CD4-positive, alpha-beta T cell (primary cell): Measurements from ENCODE around the gene SLC25A1. TPM values are rescaled to one million over a fixed set of nuclear protein-coding genes. Genes with fewer than 3 reads are reported as not detected.

Experiments
- ATAC-seq: fragments of 200-7000 bp; cut with Tn5 transposase; one replicate; pipeline ENCODE4 v1.10.0; 2022; ENCODE audit warnings: mild to moderate bottlenecking; ENCODE audit not compliant: poor library complexity
- CTCF ChIA-PET: fragments of 350-600 bp; sonication (Branson Sonifier 250); formaldehyde crosslinking; loops from one replicate; lab custom pipeline; 2021; ENCODE audit warnings: antibody characterized with exemption, inconsistent platforms; lab: Charles Lee
- POLR2A ChIA-PET: fragments of 350-600 bp; sonication (Branson Sonifier 250); formaldehyde crosslinking; loops from one replicate; lab custom pipeline; 2021; ENCODE audit warnings: antibody characterized with exemption, inconsistent platforms; lab: Charles Lee
- DNase-seq, 14 experiments: peaks; one replicate each; pipeline ENCODE4 v3.0.0-alpha.2; 2013 to 2020; ENCODE audit warnings: mixed read lengths in 2 of 14
- H3K27ac ChIP-seq, 2 donors: one replicate each; pipeline versions ENCODE4 v1.5.1 to v1.7.0; 2013; ENCODE audit warnings: low read length in 2 of 2, low read depth in 1 of 2, mild to moderate bottlenecking in 1 of 2
- H3K27me3 ChIP-seq, 2 experiments: 1 replicate in 1 of 2; 2 replicates in 1 of 2; pipeline versions ENCODE4 v1.6.1 to v1.7.0; 2013; ENCODE audit warnings: low read length in 2 of 2, control low read depth in 1 of 2, mild to moderate bottlenecking in 1 of 2, moderate library complexity in 1 of 2; ENCODE audit not compliant: insufficient read depth in 2 of 2, control insufficient read depth in 1 of 2
- H3K36me3 ChIP-seq: one replicate; pipeline ENCODE4 v1.6.1; 2013; ENCODE audit warnings: low read length, control low read depth; ENCODE audit not compliant: insufficient read depth
- H3K4me1 ChIP-seq: one replicate; pipeline ENCODE4 v1.6.1; 2013; ENCODE audit warnings: low read length, control low read depth; ENCODE audit not compliant: insufficient read depth
- H3K4me3 ChIP-seq: one replicate; pipeline ENCODE4 v1.5.1; 2013; ENCODE audit warnings: mild to moderate bottlenecking, low read length, moderate library complexity
- H3K9me3 ChIP-seq, 2 experiments: 1 replicate in 1 of 2; 2 replicates in 1 of 2; pipeline versions ENCODE4 v1.6.1 to v1.7.0; 2013; ENCODE audit warnings: low read length in 2 of 2, mild to moderate bottlenecking in 2 of 2, control low read depth in 1 of 2, moderate library complexity in 1 of 2; ENCODE audit not compliant: control insufficient read depth in 1 of 2, insufficient read depth in 1 of 2
- H3K27ac Mint-ChIP-seq: one replicate; pipeline ENCODE4 v1.8.0; 2020; ENCODE audit warnings: mixed read lengths
- H3K27me3 Mint-ChIP-seq: one replicate; pipeline ENCODE4 v1.8.0; 2021; ENCODE audit warnings: mixed read lengths
- H3K36me3 Mint-ChIP-seq: one replicate; pipeline ENCODE4 v1.8.0; 2021; ENCODE audit warnings: low read depth, mixed read lengths
- H3K4me1 Mint-ChIP-seq: one replicate; pipeline ENCODE4 v1.8.0; 2021; ENCODE audit warnings: low read depth, mixed read lengths
- H3K4me3 Mint-ChIP-seq: one replicate; pipeline ENCODE4 v1.8.0; 2020; ENCODE audit warnings: mild to moderate bottlenecking, mixed read lengths
- H3K9me3 Mint-ChIP-seq: one replicate; pipeline ENCODE4 v1.8.0; 2020; ENCODE audit warnings: mixed read lengths
- intact Hi-C, 2 experiments: fragments of 100-400 bp; cut with DNase I in 1 of 2; cut with micrococcal nuclease in 1 of 2; formaldehyde crosslinking; loops; one replicate each; pipeline versions ENCODE4 v1.15.1 to v1.9.0; 2023 to 2025; cut with DNase I, micrococcal nuclease
- total RNA-seq, 174 experiments: library from RNA in 2 of 174; stranded (reverse) in 2 of 174; gene quantifications; one replicate each; pipeline ENCODE4 v1.2.3 and lab custom pipeline; 2021 to 2026
- TF ChIP-seq, protein P1 (sequence below): fragments of 200-600 bp; IDR thresholded peaks from one replicate; pipeline ENCODE4 v1.8.0; 2022; ENCODE audit warnings: antibody characterized with exemption, mild to moderate bottlenecking

SLC25A1 gene
- total RNA-seq, 2 experiments from 2014 or later, result 17.6 to 18.0 TPM

DNA sequence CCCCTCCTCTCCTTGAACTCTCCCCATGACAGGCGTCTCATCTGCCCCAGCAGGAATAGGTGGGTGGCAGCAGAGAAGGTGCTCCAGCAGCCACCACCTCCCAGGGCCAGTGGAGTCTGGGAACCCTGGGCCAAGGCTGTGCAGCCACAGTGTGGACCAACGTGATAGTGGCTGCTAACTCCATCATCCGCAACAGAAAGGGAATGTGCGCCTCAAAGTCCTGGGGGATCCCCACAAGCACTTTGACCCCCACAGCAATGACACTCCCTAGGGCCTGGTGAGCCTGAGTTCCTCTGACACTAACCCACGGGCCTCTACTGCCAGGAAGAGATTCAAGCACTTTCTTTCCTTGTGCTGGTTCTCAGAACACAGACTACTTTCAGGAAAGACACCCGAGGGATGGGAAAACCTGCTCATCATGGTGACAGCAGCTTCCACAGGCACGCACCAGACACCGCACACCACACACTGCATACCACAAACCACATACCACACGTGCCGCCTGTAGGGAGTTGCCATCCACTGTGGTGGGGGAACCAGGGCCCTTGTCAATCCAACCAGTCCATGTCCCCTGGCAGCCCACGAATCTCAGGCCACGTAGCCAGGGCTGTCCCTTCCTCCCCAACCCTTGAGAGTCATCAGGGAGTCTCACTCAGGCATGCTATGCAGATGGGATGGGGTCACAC, 3.4 kb upstream of the SLC25A1 start:
- no peaks in the 10 kb centered on the region for H3K36me3 ChIP-seq
- no peak overlapping the region for H3K27ac ChIP-seq
- POLR2A ChIA-PET, result no interaction called here
- no peaks in the 10 kb centered on the region for H3K27me3 Mint-ChIP-seq
- peak overlapping the region; percentile 61 for H3K27ac Mint-ChIP-seq
- peak in 1 of 14 experiments; percentile 41 for DNase-seq
- no peak overlapping the region for H3K4me3 ChIP-seq
- intact Hi-C loops, result loop anchor here in 1 of 2 experiments (2.0 to 5.0 kb wide), 2 partner anchors 265 to 295 kb away; partner anchors contain the start of gene C22orf39
- no peaks in the 10 kb centered on the region for H3K9me3 Mint-ChIP-seq
- peaks cover 18% of the 10 kb centered on the region for H3K4me1 Mint-ChIP-seq
- peaks cover 35% of the 10 kb centered on the region for H3K4me1 ChIP-seq
- no peaks in the 10 kb centered on the region for H3K36me3 Mint-ChIP-seq
- CTCF ChIA-PET, result no interaction called here
- no peaks in the 10 kb centered on the region for H3K27me3 ChIP-seq
- TF ChIP-seq, protein P1, sequence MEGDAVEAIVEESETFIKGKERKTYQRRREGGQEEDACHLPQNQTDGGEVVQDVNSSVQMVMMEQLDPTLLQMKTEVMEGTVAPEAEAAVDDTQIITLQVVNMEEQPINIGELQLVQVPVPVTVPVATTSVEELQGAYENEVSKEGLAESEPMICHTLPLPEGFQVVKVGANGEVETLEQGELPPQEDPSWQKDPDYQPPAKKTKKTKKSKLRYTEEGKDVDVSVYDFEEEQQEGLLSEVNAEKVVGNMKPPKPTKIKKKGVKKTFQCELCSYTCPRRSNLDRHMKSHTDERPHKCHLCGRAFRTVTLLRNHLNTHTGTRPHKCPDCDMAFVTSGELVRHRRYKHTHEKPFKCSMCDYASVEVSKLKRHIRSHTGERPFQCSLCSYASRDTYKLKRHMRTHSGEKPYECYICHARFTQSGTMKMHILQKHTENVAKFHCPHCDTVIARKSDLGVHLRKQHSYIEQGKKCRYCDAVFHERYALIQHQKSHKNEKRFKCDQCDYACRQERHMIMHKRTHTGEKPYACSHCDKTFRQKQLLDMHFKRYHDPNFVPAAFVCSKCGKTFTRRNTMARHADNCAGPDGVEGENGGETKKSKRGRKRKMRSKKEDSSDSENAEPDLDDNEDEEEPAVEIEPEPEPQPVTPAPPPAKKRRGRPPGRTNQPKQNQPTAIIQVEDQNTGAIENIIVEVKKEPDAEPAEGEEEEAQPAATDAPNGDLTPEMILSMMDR, result no peak
- no peaks in the 10 kb centered on the region for H3K9me3 ChIP-seq
- no peak for ATAC-seq
- peak overlapping the region; percentile 72 for H3K4me3 Mint-ChIP-seq

GRCh38 chr22:19180740-19181410, 2.3 kb upstream of the SLC25A1 start:
- H3K9me3 Mint-ChIP-seq, result no peaks in the 10 kb centered on the region
- H3K27ac ChIP-seq, result no peak overlapping the region
- peaks cover 18% of the 10 kb centered on the region for H3K4me1 Mint-ChIP-seq
- no peak for ATAC-seq
- H3K9me3 ChIP-seq, result no peaks in the 10 kb centered on the region
- H3K4me1 ChIP-seq, result peaks cover 35% of the 10 kb centered on the region
- ChIA-PET POLR2A (no interaction called here), CTCF (interaction anchor here (2.1 kb wide), 1 partner anchor 37 kb away, joined by 7 read pairs; the partner anchor contains the start of gene ESS2)
- no peak overlapping the region for H3K4me3 ChIP-seq
- H3K27me3 Mint-ChIP-seq, result no peaks in the 10 kb centered on the region
- DNase-seq, result no peak
- H3K36me3 ChIP-seq, result peaks cover 3% of the 10 kb centered on the region
- H3K36me3 Mint-ChIP-seq, result no peaks in the 10 kb centered on the region
- TF ChIP-seq, protein P1, result no peak
- peak overlapping the region; percentile 45 for H3K4me3 Mint-ChIP-seq
- H3K27me3 ChIP-seq, result no peaks in the 10 kb centered on the region
- no peak overlapping the region for H3K27ac Mint-ChIP-seq
- intact Hi-C loops, result loop anchor here in 1 of 2 experiments (2.0 to 5.0 kb wide), 2 partner anchors 266 to 296 kb away; partner anchors contain the start of gene C22orf39

- Mint-ChIP-seq H3K36me3 (no peaks in the 10 kb centered on the region), H3K4me3 (peak overlapping the region; percentile 45), H3K27ac (no peak overlapping the region), H3K4me1 (peaks cover 18% of the 10 kb centered on the region), H3K9me3 (no peaks in the 10 kb centered on the region), H3K27me3 (no peaks in the 10 kb centered on the region)
- intact Hi-C loops, result loop anchor here in 1 of 2 experiments (2.0 to 5.0 kb wide), 2 partner anchors 267 to 297 kb away; partner anchors contain the start of gene C22orf39
- Histone ChIP-seq H3K4me1 (peaks cover 35% of the 10 kb centered on the region), H3K27me3 (no peaks in the 10 kb centered on the region), H3K27ac (no peak overlapping the region), H3K9me3 (no peaks in the 10 kb centered on the region), H3K4me3 (no peak overlapping the region), H3K36me3 (peaks cover 3% of the 10 kb centered on the region)
- ChIA-PET POLR2A (interaction anchor here (3.3 kb wide), 1 partner anchor 36 kb away, joined by 13 read pairs; the partner anchor contains the start of gene ESS2), CTCF (interaction anchor here (2.1 kb wide), 1 partner anchor 36 kb away, joined by 7 read pairs; the partner anchor contains the start of gene ESS2)
- DNase-seq (no peak), ATAC-seq (no peak)
- TF ChIP-seq, protein P1, result no peak
Measured at GRCh38 chr22:19180234-19180633, 1.7 kb upstream of the SLC25A1 start.
